Activated effector memory CD4-positive, alpha-beta T cell treated with anti-CD3 and anti-CD28 coated beads, Interleukin-2, amount 50 U/mL, for 16 hours (primary cell): ENCODE results near the gene HLCS.

Experiments
- DNase-seq: peaks from one replicate; pipeline ENCODE4 v3.0.0-alpha.2; 2020

HLCS gene

GRCh38 chr21:36735724-36736320, 230.6 kb downstream of the HLCS start:
- DNase-seq: peak; percentile 50

GRCh38 chr21:36735201-36735515, 231.3 kb downstream of the HLCS start:
- peak; percentile 6 for DNase-seq

GRCh38 chr21:36734367-36735200, 231.9 kb downstream of the HLCS start:
- peak; percentile 28 for DNase-seq

- DNase-seq: peak; percentile 30
Observed at GRCh38 chr21:36733857-36734256, 232.6 kb downstream of the HLCS start.

- DNase-seq: peak; percentile 9
Observed at GRCh38 chr21:36732761-36733160, 233.7 kb downstream of the HLCS start.

- peak; percentile 19 for DNase-seq
Observed at GRCh38 chr21:36732217-36732616, 234.3 kb downstream of the HLCS start.

GRCh38 chr21:36730291-36731281, 235.9 kb downstream of the HLCS start:
- peak; percentile 46 for DNase-seq

- peak; percentile 33 for DNase-seq
Observed at GRCh38 chr21:36729310-36729970, 237.0 kb downstream of the HLCS start.

GRCh38 chr21:36728371-36729111, 237.9 kb downstream of the HLCS start:
- DNase-seq: peak; percentile 51

- DNase-seq: no peak
Observed at GRCh38 chr21:36727866-36728265, 238.6 kb downstream of the HLCS start.

GRCh38 chr21:36725793-36726386, 240.6 kb downstream of the HLCS start:
- peak; percentile 50 for DNase-seq

- DNase-seq: no peak
Observed at GRCh38 chr21:36724660-36725059, 241.8 kb downstream of the HLCS start.

GRCh38 chr21:36723371-36723881, 243.0 kb downstream of the HLCS start:
- peak; percentile 54 for DNase-seq

- DNase-seq: peak; percentile 41
Observed at GRCh38 chr21:36722370-36723368, 243.8 kb downstream of the HLCS start.

GRCh38 chr21:36721817-36722216, 244.7 kb downstream of the HLCS start:
- DNase-seq: peak; percentile 13

- peak; percentile 37 for DNase-seq
Observed at GRCh38 chr21:36719614-36720013, 246.9 kb downstream of the HLCS start.

- peak; percentile 56 for DNase-seq
Observed at GRCh38 chr21:36718951-36719501, 247.4 kb downstream of the HLCS start.

- no peak for DNase-seq
Observed at GRCh38 chr21:36717976-36718375, 248.5 kb downstream of the HLCS start.

GRCh38 chr21:36716836-36717235, 249.6 kb downstream of the HLCS start:
- DNase-seq: no peak

- DNase-seq: no peak
Observed at GRCh38 chr21:36716387-36716786, 250.1 kb downstream of the HLCS start.
